Measurements from ENCODE around the gene STC2. TPM values are rescaled to one million over a fixed set of nuclear protein-coding genes. Genes with fewer than 3 reads are reported as not detected.

Gene STC2, protein sequence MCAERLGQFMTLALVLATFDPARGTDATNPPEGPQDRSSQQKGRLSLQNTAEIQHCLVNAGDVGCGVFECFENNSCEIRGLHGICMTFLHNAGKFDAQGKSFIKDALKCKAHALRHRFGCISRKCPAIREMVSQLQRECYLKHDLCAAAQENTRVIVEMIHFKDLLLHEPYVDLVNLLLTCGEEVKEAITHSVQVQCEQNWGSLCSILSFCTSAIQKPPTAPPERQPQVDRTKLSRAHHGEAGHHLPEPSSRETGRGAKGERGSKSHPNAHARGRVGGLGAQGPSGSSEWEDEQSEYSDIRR
- 30.4 and 303 TPM in 2 replicates for total RNA-seq

DNA sequence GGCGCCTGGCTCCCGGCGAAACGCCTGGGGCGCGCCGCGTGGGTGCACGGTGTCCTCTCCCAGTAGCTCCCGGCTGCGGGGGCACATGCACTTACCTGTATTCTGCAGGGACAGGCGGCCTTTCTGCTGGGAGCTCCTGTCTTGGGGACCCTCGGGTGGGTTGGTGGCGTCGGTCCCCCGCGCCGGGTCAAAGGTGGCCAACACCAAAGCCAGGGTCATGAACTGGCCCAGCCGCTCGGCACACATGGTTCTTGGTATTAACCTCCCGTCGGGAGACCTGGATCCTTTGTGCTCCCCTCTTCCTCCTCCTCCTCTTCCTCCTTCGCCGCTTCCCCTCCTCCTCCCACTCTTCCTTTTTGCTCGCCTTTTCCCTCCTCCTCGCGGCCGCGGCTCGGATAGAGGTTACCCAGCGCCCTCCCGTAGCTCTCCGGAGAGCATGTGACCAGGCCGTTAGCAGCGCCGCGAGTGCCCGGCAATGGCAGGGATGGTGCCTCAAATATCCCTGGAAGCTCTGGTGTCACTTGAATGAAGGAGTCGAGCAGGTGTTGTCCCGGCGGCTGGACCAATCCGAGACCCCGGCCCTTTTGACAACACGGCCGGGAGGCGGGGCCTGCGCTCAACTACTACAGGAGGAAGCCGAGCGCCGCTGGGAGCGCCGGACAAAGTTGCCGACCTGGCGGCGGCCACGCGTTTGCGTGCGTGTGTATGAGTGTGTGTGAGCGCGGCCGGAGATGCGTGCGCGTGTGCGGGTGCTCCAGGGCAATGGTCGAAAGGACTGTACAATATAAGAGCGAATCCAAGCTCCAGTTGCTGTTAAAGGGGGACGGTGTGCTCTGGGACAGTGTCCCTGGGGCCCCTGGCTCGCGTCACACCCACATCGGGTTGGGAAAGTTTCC is at the start of gene STC2:
STC2 (minus strand) TSS at position 467 of the 896 bp plus-strand sequence; CDS start at position 246, 221 bp downstream.

Other genes with a start within 250 kb of the STC2 start
- gene BNIP1, start 183.9 kb downstream of the STC2 start, total RNA-seq, result 18.1 and 20.7 TPM in 2 replicates
- 0.09 and 0.18 TPM in 2 replicates for gene NKX2-5, start 93.2 kb downstream of the STC2 start, total RNA-seq

All from endothelial cell of coronary artery (primary cell).